IPS DF 19.7 (cell line): ENCODE measurements around the gene CAMK2G.

ENCODE experiments used
- DNase-seq: peaks from one replicate; pipeline ENCODE4 v3.0.0-alpha.2; 2013; ENCODE audit warnings: low read depth, low spot score

CAMK2G gene

GRCh38 chr10:73879296-73880173, 5.2 kb upstream of the CAMK2G start:
- DNase-seq: no peak

- DNase-seq: no peak
Measured at GRCh38 chr10:73878365-73878764, 4.0 kb upstream of the CAMK2G start.

DNA sequence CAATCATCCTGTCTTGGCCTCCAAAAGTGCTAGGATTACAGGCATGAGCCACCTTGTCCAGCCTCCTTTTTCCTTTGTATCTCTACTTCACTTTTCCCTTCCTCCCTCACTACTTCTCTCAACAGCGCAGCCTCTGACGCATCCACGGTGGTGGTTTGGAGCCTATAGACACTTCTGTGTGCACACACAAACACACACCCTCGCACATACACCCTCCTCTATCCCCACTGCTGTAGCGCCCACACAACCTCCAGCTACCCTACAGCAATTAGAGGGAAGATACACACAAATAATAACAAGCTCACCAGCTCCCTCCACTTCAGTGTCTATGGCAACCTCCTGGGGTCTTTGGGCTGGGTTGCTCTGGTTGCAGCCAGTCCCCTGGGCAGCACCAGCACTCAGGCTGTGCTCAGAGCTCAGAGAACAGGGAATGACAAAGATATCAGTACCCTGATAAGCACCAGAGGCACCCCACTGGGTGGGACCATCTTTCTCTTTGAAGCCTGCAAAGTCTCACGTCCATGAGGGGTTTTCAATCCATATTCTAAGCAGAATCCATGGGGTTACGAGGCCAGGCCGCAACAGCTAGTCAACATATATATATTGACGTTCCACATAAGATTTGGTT, 3.3 kb upstream of the CAMK2G start:
- no peak for DNase-seq

GRCh38 chr10:73876971-73877370, 2.6 kb upstream of the CAMK2G start:
- no peak for DNase-seq

DNA sequence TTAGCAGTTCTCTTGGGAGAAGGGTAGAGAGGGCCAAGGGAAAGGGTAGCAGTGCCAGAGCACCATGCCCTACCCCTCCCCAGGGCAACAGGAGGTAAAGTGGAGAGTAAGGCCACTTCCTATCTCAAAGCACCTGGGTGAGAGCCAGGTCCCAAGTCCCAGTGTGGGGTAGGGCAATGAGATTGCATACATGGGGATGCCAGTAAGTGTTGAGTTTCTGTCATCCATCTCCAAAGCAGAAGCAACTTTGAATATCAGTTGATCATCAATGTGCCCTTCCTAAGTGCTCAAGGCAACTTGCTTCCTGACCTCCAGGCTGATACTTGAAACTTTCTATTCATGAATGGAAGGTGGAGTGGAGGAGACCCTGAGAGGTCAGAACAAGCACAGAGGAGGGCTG, 2.2 kb upstream of the CAMK2G start:
- no peak for DNase-seq

DNA sequence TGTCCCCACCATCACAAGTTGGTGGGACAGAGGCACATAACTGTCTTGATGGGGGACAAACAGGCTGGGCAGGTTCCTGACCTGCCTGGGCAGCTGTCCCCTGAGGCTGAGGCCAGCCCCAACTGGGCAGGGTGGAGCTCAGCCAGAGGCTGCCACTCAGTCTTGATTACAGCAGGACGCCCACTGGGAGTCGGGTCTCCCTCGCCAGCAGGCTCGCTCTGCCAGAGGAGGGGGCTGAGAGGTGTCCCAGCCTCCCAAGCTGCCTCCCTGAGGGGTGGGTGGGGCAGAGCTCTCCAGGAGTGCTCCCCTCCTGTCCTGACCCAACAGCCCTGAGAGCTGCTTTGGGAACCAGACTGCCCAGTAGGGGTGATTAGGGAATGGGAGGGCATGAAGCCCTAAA, 1.8 kb upstream of the CAMK2G start:
- DNase-seq: no peak

DNA sequence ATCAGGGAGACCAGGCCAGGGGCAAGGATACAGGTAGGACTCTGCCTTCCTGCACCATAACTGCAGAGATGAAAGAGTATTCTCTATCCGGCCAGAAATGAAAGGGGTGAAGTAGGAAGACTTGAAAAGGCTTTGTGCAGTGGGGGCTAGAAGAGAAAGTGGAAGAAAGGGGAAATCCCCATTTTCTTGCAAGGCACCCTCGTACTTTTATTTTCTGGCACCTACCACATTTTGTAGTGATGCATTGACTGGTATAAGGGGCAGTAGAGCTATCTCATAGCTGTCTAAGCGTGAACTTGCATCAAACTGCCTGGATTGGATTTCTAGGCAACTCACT, 752 bp upstream of the CAMK2G start:
- DNase-seq: no peak

GRCh38 chr10:73873838-73874215, 528 bp downstream of the CAMK2G start:
- no peak for DNase-seq

DNA sequence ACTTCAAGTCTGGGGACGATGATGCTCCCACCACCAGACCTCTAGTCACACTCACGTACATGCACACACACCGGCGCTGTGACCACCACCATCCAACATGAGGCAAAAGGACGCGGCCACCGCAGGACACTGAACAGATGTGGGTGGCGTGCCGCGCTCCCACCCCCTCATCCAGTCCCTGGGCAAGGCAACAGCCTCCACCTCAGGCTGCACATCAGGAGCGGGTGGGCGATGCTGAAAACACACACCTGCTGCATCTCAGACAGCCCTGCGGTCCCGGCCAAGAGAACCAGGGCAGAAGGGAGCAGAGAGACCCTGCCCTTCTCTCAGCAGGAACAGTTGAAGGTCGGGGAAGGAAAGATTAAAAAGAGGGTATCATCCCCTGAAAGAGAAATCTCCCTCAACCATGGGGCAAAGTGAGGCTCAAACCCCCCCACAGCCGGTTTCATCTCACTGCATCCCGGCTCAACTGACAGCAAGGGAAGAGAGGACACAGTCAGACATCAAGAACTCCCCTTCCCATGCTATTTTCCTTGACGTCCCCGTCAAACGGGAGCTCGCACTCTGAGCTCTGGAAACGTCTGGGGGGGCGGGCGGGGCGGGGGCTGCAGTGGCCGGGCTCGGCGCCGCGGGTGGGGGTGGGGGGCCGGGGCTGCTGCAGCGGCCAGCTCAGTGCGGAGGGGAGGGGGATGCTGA, 1.1 kb downstream of the CAMK2G start:
- DNase-seq: no peak

DNA sequence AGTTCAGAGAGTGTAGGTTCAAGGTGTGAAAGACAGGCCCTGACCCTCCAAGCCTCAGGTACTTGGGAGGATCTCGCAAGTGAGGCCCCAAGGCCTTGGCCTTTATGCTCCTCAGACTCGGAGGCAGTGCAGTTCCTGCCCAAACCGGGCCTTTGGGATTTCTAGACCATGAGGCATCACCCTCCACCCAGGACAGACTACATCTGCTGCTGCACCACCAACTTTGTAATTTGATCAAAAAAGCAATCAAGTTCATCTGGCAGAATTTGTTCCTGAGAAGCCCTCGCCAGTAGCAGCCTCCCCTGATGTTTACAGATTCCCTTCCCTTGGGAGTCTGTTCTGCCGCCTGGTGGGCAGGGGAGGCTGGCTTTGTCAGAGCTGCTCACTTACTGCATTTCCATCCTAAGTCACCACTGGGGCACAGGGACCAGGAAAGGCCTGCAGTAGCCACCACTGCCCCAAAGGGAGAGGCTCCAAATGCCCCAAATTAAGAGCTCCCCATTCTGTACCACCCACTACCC, 2.1 kb downstream of the CAMK2G start:
- DNase-seq: no peak

- DNase-seq: no peak
Measured at GRCh38 chr10:73871295-73872189, 2.8 kb downstream of the CAMK2G start.

DNA sequence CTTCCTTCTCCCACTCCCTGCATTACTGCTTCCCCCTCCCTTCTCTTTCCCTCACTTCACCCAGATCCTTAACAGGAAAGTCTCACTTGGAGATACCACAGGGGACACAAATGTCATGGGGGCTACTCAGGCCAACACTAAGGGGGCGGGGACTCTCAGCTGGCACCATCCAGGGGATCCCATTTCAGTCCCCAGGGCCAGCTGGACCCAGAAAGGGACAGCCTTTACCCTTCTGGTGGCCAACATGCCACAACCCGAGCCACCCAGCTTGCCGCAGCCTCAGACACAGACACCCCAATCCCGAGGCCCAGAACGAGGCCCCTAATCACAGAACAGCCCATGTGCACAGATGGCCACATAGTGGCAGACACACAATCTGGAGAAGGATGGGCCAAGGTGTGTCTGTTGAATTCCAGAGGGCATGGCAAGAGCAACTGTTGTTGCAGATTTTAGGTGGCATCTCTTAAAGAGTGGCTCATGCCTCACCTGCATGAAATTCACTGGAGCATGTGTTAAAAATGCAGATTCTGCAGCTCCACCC, 5.6 kb downstream of the CAMK2G start:
- DNase-seq: no peak

- no peak for DNase-seq
Measured at GRCh38 chr10:73867871-73868631, 6.3 kb downstream of the CAMK2G start.

- no peak for DNase-seq
Measured at GRCh38 chr10:73867126-73867807, 7.1 kb downstream of the CAMK2G start.

- DNase-seq: no peak
Measured at GRCh38 chr10:73866621-73867020, 7.7 kb downstream of the CAMK2G start.

DNA sequence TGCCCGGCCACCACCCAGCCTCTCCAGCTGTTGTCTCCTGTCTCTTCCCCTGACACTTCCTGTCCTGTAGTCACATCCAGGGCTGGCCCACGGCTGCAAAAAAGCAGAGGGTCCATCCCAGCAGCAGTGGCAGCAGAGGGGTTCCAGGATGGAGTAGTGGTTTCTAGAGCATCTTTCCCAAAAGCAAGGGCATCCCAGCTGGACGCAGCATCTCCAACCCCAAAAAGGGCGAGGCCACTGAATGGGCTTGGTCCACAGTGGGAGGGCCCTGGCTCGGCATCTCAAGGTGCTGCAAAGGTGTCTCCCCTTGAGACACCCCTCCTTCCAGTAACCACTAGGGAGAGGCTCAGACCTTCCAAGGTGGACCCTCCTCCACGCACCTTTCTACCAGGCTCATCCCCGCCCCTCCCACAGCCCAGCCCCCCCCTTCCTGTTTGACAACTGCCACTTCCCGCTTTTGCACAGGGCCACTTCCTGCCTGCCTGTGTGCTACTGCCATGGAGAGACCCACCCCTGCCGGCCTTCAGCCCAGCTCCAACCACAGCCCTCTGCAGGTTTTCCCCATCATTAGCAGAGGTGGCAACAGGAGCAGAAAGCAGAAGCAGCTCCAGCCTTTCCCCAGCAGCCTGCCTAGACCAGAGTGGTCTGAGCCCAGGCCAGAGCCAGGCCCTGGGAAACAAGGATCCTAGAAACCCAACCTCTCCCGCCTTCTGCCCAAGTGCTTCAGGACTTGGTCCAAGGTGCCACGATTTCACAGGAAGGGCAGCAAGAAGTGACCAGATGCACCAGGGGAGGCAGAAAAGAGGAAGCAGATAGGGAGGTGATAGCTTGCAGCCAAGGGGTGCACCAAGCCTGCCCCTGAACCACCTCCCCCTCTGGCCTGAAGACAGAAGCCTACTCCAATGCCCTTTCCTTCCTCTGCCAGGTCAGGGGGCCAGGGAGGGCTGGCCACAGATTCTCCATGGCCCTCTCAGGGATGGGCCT, 8.6 kb downstream of the CAMK2G start:
- no peak for DNase-seq

GRCh38 chr10:73865107-73865458, 9.3 kb downstream of the CAMK2G start:
- DNase-seq: no peak

GRCh38 chr10:73864229-73864628, 10.1 kb downstream of the CAMK2G start:
- DNase-seq: no peak
